ENCODE results near the gene RAB40B. TPM values are rescaled to one million over a fixed set of nuclear protein-coding genes. Genes with fewer than 3 reads are reported as not detected.

RAB40B gene
- total and polyA plus RNA-seq, 2 of the 13 experiments (the other 11 are each of a cell fraction or from before 2014, with no cell fraction given), result 6.2 to 6.5 TPM

GRCh38 chr17:82698974-82699442 is 510 bp upstream of the RAB40B start (continued):
- TF ChIP-seq HNF4A (CRISPR knock-in tag; IDR thresholded peaks at IDR 0.05) (no peak), RNF2 (conservative IDR thresholded peaks at IDR 0.05; ENCODE audit: low read depth) (0 out of 2 replicates have a peak, but pooled peaks have one; percentile 52), ZNF430 (CRISPR knock-in tag; IDR thresholded peaks at IDR 0.05) (no peak), DMAP1 (CRISPR knock-in tag; IDR thresholded peaks at IDR 0.05) (peak; percentile 21; the same call in 1 of the 2 replicates), TIGD3 (CRISPR knock-in tag; IDR thresholded peaks at IDR 0.05; ENCODE audit: borderline replicate concordance) (0 out of 2 replicates have a peak, but pooled peaks have one; percentile 40), PAX8 (CRISPR knock-in tag; IDR thresholded peaks at IDR 0.05; ENCODE audit: borderline replicate concordance) (no peak), NRL (CRISPR knock-in tag; IDR thresholded peaks at IDR 0.05; ENCODE audit: borderline replicate concordance) (peak; percentile 62; the same call in 1 of the 2 replicates), GZF1 (CRISPR knock-in tag; IDR thresholded peaks at IDR 0.05) (no peak), ZFP41 (CRISPR knock-in tag; IDR thresholded peaks at IDR 0.05; ENCODE audit: borderline replicate concordance) (0 out of 2 replicates have a peak, but pooled peaks have one; percentile 47), ZNF619 (CRISPR knock-in tag; IDR thresholded peaks at IDR 0.05) (0 out of 2 replicates have a peak, but pooled peaks have one; percentile 15), SMARCE1 (IDR thresholded peaks at IDR 0.05; ENCODE audit: borderline replicate concordance) (no peak), ZBTB38 (CRISPR knock-in tag; IDR thresholded peaks at IDR 0.05) (peak; percentile 76; the same call in 1 of the 2 replicates), ZNF296 (CRISPR knock-in tag; conservative IDR thresholded peaks at IDR 0.05) (no peak), ZKSCAN8 (CRISPR knock-in tag; IDR thresholded peaks at IDR 0.05; ENCODE audit: borderline replicate concordance) (no peak), KLF6 (CRISPR knock-in tag; IDR thresholded peaks at IDR 0.05) (no peak), KDM2A (CRISPR knock-in tag; IDR thresholded peaks at IDR 0.05; ENCODE audit: borderline replicate concordance, low read depth) (no peak; the same call in 1 of the 2 replicates), EZH2 (conservative IDR thresholded peaks at IDR 0.05; ENCODE audit: low read depth, low read length) (no peak), SMAD1 (CRISPR knock-in tag; IDR thresholded peaks at IDR 0.05; ENCODE audit: borderline replicate concordance, low read depth) (0 out of 2 replicates have a peak, but pooled peaks have one; percentile 68), ZNF567 (CRISPR knock-in tag; IDR thresholded peaks at IDR 0.05; ENCODE audit: borderline replicate concordance) (0 out of 2 replicates have a peak, but pooled peaks have one; percentile 25), MEIS1 (CRISPR knock-in tag; IDR thresholded peaks at IDR 0.05; ENCODE audit: borderline replicate concordance) (no peak), NBN (conservative IDR thresholded peaks at IDR 0.05) (no peak), ZC3H4 (CRISPR knock-in tag; IDR thresholded peaks at IDR 0.05; ENCODE audit: borderline replicate concordance) (no peak), AGO2 (optimal IDR thresholded peaks at IDR 0.05; ENCODE audit: low read depth, low read length) (peak; percentile 18), ZNF589 (CRISPR knock-in tag; conservative IDR thresholded peaks at IDR 0.05) (0 out of 2 replicates have a peak, but pooled peaks have one; percentile 45), FUBP1 (CRISPR knock-in tag; IDR thresholded peaks at IDR 0.05; ENCODE audit: borderline replicate concordance) (no peak), ZBTB43 (CRISPR knock-in tag; conservative IDR thresholded peaks at IDR 0.05) (no peak), MEIS2 (CRISPR knock-in tag; IDR thresholded peaks at IDR 0.05) (no peak), POLR2A (IDR thresholded peaks at IDR 0.05; ENCODE audit: insufficient read depth in 1 of 2, low read depth in 2 of 2, low read length in 2 of 2) (no peak), SIN3A (IDR thresholded peaks at IDR 0.05; ENCODE audit: borderline replicate concordance, low read depth, low read length) (peak; percentile 32; the same call in 1 of the 2 replicates)
